ENCODE results near the gene INTU.
"Not testable (repeated sequence)": the region's sequence is repeated elsewhere in the genome, so short reads cannot be mapped to it uniquely, and the experiment has no call there.

Gene INTU

GRCh38 chr4:127643791-127644190, 11.0 kb downstream of the INTU start:
- no peak for DNase-seq (ENCODE audit: low read depth)

DNA sequence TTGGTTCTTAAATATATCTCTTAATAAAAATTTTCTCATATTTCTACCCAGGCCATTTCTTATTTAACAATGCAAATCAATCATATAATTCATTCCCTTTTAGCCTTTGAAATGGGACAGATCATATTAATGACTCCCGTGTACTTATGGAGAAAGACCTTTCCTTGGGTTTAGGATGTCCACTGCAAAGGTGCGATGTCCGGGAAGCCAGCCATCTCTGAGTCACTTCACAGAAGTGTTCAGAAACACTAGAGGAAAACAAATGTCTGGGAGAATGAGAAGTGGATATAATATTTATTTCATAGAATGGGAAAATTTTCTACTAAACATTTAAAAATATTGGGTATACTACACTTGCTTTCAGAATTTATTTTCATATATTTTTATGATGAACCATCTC, 15.3 kb downstream of the INTU start:
- no peak for DNase-seq (ENCODE audit: low read depth)

DNA sequence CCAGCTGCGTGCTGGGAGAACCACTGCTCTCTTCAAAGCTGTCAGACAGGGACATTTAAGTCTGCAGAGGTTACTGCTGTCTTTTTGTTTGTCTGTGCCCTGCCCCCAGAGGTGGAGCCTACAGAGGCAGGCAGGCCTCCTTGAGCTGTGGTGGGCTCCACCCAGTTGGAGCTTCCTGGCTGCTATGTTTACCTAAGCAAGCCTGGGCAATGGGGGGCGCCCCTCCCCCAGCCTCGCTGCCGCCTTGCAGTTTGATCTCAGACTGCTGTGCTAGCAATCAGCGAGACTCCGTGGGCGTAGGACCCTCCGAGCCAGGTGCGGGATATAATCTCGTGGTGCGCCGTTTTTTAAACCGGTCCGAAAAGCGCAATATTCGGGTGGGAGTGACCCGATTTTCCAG, 22.8 kb downstream of the INTU start:
- DNase-seq (ENCODE audit: low read depth) = not testable (repeated sequence)

- no peak for DNase-seq (ENCODE audit: low read depth)
Observed at GRCh38 chr4:127656047-127656680, 23.4 kb downstream of the INTU start.

- DNase-seq (ENCODE audit: low read depth) = no peak
Observed at GRCh38 chr4:127660284-127660885, 27.6 kb downstream of the INTU start.

- no peak for DNase-seq (ENCODE audit: low read depth)
Observed at GRCh38 chr4:127667116-127667515, 34.4 kb downstream of the INTU start.

- DNase-seq (ENCODE audit: low read depth) = no peak
Observed at GRCh38 chr4:127667772-127668171, 35.0 kb downstream of the INTU start.

DNA sequence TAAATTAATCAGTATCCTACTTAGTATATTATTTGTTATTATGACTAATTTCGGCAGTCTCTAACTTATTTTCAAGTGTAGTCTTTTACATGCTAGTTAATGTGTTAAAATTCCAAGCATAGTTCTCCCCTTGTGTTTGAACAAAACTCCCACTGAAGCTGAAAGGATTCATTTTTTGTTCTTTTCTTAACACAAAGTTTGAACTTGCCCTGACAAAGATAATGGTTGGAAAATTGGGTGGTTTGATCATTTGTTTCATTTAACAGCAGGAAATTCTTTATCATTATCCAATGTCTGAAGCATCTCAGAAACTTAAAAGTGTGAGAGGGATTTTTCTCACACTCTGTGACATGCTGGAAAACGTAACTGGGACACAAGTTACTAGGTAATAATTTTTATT, 36.0 kb downstream of the INTU start:
- no peak for DNase-seq (ENCODE audit: low read depth)

- no peak for DNase-seq (ENCODE audit: low read depth)
Observed at GRCh38 chr4:127669691-127670090, 36.9 kb downstream of the INTU start.

- no peak for DNase-seq (ENCODE audit: low read depth)
Observed at GRCh38 chr4:127672111-127672510, 39.4 kb downstream of the INTU start.

- DNase-seq (ENCODE audit: low read depth) = no peak
Observed at GRCh38 chr4:127685292-127685691, 52.5 kb downstream of the INTU start.

- no peak for DNase-seq (ENCODE audit: low read depth)
Observed at GRCh38 chr4:127686658-127687057, 53.9 kb downstream of the INTU start.

DNA sequence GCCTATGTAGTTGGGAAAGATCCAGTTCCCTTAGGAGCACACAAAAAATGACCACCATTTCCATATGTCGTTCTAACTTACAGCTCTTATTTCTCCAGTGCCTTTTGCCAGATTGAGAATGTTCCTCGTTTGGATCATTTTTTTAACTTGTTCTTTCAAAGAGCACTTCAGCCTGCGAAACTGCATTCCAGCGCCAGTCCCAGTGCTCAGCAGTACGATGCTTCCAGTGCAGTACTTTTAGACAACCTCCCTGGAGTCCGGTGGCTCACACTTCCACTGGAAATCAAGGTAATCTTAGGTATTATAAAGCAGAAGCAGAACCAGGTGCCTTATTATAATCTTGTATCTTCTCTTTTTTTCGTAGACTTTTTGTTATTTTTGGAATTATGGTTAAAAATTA, 54.8 kb downstream of the INTU start:
- no peak for DNase-seq (ENCODE audit: low read depth)

- DNase-seq (ENCODE audit: low read depth) = no peak
Observed at GRCh38 chr4:127698789-127699200, 66.0 kb downstream of the INTU start.

DNA sequence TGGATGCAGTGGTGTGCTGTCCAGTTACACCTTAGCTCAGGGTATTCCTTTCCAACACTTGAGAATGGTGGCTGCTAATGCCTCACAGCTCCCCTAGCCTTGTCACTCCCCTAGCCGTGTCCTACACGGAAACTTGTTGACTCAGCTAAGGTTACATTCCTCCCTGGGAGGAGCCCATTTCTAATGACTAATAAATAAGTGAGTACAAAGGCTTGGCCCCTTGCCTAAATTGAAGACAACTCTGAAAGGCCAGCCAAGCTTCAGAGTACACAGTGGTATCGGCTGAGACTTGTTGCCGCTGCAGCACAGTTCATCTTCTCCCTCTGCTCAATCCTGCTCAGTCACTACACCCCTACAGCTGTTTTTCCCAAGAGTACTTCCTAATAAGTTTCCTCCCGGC, 76.2 kb downstream of the INTU start:
- DNase-seq (ENCODE audit: low read depth) = no peak

- DNase-seq (ENCODE audit: low read depth) = no peak
Observed at GRCh38 chr4:127709456-127709855, 76.7 kb downstream of the INTU start.

- DNase-seq (ENCODE audit: low read depth) = no peak
Observed at GRCh38 chr4:127730142-127730913, 97.6 kb downstream of the INTU start, which contains the start of gene SLC25A31. TSS of gene SLC25A31 (plus strand) at chr4:127730400. CDS start at chr4:127730546, 146 bp downstream.

- DNase-seq (ENCODE audit: low read depth) = no peak
Observed at GRCh38 chr4:127731406-127731805, 98.6 kb downstream of the INTU start.

GRCh38 chr4:127732623-127733328, 100.0 kb downstream of the INTU start:
- DNase-seq (ENCODE audit: low read depth) = no peak

DNA sequence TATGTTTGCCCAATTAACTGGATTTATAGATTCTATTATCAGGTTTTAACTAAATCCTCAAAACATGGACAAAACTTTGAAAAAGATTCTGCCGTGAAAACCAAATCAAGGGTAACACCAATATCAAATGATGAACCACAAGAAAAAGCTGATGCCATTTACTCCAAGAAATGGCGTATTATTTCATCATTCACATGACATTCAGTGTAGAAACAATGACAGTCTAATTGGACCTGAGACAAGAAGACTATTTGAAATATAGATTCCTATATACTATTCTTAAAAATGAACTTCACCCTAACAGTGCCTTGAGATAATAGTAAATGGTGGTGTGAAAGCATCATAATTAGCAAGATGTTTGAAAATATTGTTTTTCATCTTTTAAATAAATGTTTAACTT, 102.2 kb downstream of the INTU start:
- no peak for DNase-seq (ENCODE audit: low read depth)

GRCh38 chr4:127737295-127737694, 104.5 kb downstream of the INTU start:
- DNase-seq (ENCODE audit: low read depth) = no peak

DNA sequence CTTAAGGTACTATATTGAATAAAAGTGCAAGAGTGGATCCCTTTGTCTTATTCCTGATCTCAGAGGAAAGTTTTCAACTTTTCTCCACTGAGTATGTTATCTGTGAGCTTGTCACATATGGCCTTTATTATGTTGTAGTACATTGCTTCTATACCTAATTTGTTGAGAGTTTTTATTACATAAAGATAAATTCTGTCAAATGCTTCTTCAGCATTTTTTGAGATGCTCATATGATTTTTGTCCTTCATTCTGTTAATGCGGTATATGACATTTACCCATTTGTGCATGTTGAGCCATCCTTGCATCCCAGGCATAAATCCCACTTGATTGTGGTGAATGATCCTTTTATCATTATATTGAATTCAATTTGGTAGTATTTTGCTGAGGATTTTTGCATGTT, 108.5 kb downstream of the INTU start:
- DNase-seq (ENCODE audit: low read depth) = no peak

GRCh38 chr4:127747883-127748282, 115.1 kb downstream of the INTU start:
- DNase-seq (ENCODE audit: low read depth) = no peak
